Parathyroid adenoma (tissue), 2 donors: ENCODE results near the gene GFY.

ENCODE experiments used
- H2AFZ ChIP-seq: fragments of 300-600 bp; sonication (generic); one replicate; pipeline ENCODE4 v1.7.0; 2017; ENCODE audit warnings: antibody characterized with exemption, mild to moderate bottlenecking
- H3K27ac ChIP-seq: fragments of 300-600 bp; sonication (generic); one replicate; pipeline ENCODE4 v1.7.0; 2017
- H3K27me3 ChIP-seq: fragments of 300-600 bp; sonication (generic); one replicate; pipeline ENCODE4 v1.7.0; 2017; ENCODE audit warnings: low read length; ENCODE audit not compliant: control insufficient read depth, insufficient read depth
- H3K36me3 ChIP-seq: fragments of 300-600 bp; sonication (generic); one replicate; pipeline ENCODE4 v1.7.0; 2017; ENCODE audit warnings: low read length; ENCODE audit not compliant: control insufficient read depth, insufficient read depth
- H3K4me1 ChIP-seq: fragments of 300-600 bp; sonication (generic); one replicate; pipeline ENCODE4 v1.7.0; 2017; ENCODE audit warnings: control low read depth
- H3K4me2 ChIP-seq: fragments of 300-600 bp; sonication (generic); one replicate; pipeline ENCODE4 v1.7.0; 2017; ENCODE audit warnings: low read length
- H3K4me3 ChIP-seq: fragments of 300-600 bp; sonication (generic); one replicate; pipeline ENCODE4 v1.7.0; 2017; ENCODE audit warnings: low read depth, low read length
- H3K79me2 ChIP-seq: fragments of 300-600 bp; sonication (generic); one replicate; pipeline ENCODE4 v1.7.0; 2017; ENCODE audit warnings: control low read depth
- H3K9ac ChIP-seq: fragments of 300-600 bp; sonication (generic); one replicate; pipeline ENCODE4 v1.7.0; 2017; ENCODE audit warnings: mild to moderate bottlenecking
- H3K9me3 ChIP-seq: fragments of 300-600 bp; sonication (generic); one replicate; pipeline ENCODE4 v1.7.0; 2017; ENCODE audit warnings: low read length; ENCODE audit not compliant: control insufficient read depth
- CTCF ChIP-seq: fragments of 300-600 bp; sonication (generic); IDR thresholded peaks from one replicate; pipeline ENCODE4 v1.7.0; 2017; ENCODE audit warnings: antibody characterized with exemption, mild to moderate bottlenecking
- donor health status: primary hyperparathyroidism.

The GFY gene

DNA sequence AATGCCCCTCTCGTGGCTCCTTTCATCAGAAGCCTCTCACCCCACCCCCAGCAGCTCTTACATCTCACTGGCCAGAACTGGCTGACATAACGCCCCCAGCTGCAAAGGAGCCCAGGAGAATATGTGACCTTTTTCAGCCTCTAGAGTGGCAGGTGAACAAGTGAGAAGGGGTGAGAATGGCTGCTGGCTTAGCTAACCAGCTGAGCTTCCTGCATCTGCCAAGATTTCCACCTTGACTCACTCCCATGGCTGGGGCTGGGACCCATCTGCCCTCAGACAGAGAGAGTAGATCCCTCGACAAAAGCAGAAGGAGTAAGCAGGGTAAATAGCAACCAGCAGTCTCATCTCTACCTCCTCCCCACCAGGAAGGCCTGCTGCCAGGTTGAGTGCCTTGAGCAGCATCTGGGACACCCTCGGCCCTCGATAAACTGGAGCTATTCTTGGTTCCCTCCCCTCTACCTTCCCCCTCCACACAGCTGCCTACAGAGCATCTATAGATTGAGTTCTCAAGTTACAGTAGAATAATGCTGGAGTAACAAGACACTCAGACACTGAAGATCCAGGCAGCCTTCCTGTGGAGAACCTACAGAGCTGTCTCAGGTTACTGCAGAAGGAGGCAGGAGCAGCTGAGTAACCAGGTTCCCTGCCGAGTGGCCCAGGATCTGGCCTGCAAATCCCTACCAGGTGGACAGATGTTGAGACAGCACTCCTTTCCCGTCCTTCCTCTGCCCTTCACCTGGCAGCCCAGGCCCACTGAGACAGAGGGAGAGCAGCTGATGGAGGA, 21.6 kb upstream of the GFY start:
- H3K9ac ChIP-seq: no peak overlapping the region
- TF ChIP-seq CTCF: no peak
- H3K79me2 ChIP-seq: no peaks in the 10 kb centered on the region
- H3K9me3 ChIP-seq: no peaks in the 10 kb centered on the region
- peaks cover 16% of the 10 kb centered on the region for H3K4me1 ChIP-seq
- H3K36me3 ChIP-seq: no peaks in the 10 kb centered on the region
- no peak overlapping the region for H3K4me2 ChIP-seq
- no peaks in the 10 kb centered on the region for H3K27me3 ChIP-seq
- peak overlapping the region; percentile 48 for H3K27ac ChIP-seq
- no peak overlapping the region for H3K4me3 ChIP-seq
- H2AFZ ChIP-seq: peak overlapping the region; percentile 92

GRCh38 chr19:49407079-49407478, 18.1 kb upstream of the GFY start:
- H3K27ac ChIP-seq: no peak overlapping the region
- no peak overlapping the region for H3K4me3 ChIP-seq
- TF ChIP-seq CTCF: no peak
- no peak overlapping the region for H2AFZ ChIP-seq
- H3K9ac ChIP-seq: no peak overlapping the region
- H3K79me2 ChIP-seq: no peaks in the 10 kb centered on the region
- H3K9me3 ChIP-seq: no peaks in the 10 kb centered on the region
- H3K4me2 ChIP-seq: no peak overlapping the region
- no peaks in the 10 kb centered on the region for H3K36me3 ChIP-seq
- H3K4me1 ChIP-seq: peaks cover 10% of the 10 kb centered on the region
- H3K27me3 ChIP-seq: no peaks in the 10 kb centered on the region

DNA sequence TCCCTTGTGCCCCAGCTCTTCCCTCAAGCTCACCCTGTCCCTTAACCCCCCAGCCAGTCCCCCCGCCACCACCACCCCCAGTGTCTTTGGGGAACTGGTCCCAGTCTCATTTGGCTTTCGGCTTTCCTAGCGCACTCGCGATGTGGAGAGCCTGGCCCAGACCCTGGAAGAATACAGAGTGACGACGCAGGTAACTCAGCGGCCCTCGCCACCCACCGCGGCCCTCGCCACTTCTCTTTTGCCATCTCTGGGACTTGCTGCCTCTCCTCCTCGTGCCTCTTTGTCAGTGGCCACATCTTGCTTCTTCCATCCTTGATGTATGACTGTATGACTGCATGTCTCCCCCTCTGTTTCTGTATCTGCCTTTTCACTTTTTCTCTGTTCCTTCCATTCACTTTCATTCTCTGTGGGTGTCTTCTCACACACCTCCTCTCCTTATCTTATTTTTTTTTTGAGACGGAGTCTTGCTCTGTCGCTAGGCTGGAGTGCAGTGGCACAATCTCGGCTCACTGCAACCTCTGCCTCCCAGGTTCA, 17.6 kb upstream of the GFY start:
- no peak for TF ChIP-seq CTCF
- Histone ChIP-seq H2AFZ (no peak overlapping the region), H3K4me3 (no peak overlapping the region), H3K79me2 (no peaks in the 10 kb centered on the region), H3K4me2 (no peak overlapping the region), H3K27me3 (no peaks in the 10 kb centered on the region), H3K36me3 (no peaks in the 10 kb centered on the region), H3K9ac (no peak overlapping the region), H3K9me3 (no peaks in the 10 kb centered on the region), H3K4me1 (peaks cover 10% of the 10 kb centered on the region), H3K27ac (no peak overlapping the region)

- Histone ChIP-seq H3K9me3 (no peaks in the 10 kb centered on the region), H3K27me3 (no peaks in the 10 kb centered on the region), H3K4me3 (no peak overlapping the region), H3K9ac (no peak overlapping the region), H3K4me2 (no peak overlapping the region), H3K27ac (no peak overlapping the region), H3K79me2 (no peaks in the 10 kb centered on the region), H3K36me3 (no peaks in the 10 kb centered on the region), H3K4me1 (peaks cover 2% of the 10 kb centered on the region), H2AFZ (no peak overlapping the region)
- TF ChIP-seq CTCF: no peak
Observed at GRCh38 chr19:49408816-49409440, 16.3 kb upstream of the GFY start.
